GM23338 (cell line): ENCODE results near the gene PPP1R3E. TPM values are rescaled to one million over a fixed set of nuclear protein-coding genes. Genes with fewer than 3 reads are reported as not detected.

Experiments
- ATAC-seq: fragments of 200-7000 bp; cut with Tn5 transposase; 3 replicates; pipeline ENCODE4 v1.9.1; 2020
- DNase-seq: peaks from one replicate; pipeline ENCODE4 v3.0.0-alpha.2; 2015; ENCODE audit warnings: low spot score
- H2AFZ ChIP-seq: fragments of 200-600 bp; sonication (generic); 2 replicates; pipeline ENCODE4 v1.8.0; 2016; ENCODE audit warnings: antibody characterized with exemption, mild to moderate bottlenecking, moderate library complexity
- H3F3A ChIP-seq: fragments of 200-600 bp; sonication (generic); replicated peaks from 2 replicates; pipeline ENCODE4 v1.8.0; 2017; ENCODE audit warnings: antibody characterized with exemption, mixed run types, low read depth
- H3K27ac ChIP-seq: fragments of 200-600 bp; sonication (generic); 2 replicates; pipeline ENCODE4 v1.6.1; 2016; ENCODE audit warnings: low read depth
- H3K27me3 ChIP-seq: fragments of 200-600 bp; sonication (generic); 2 replicates; pipeline ENCODE4 v1.8.0; 2016; ENCODE audit warnings: mild to moderate bottlenecking, mixed run types, moderate library complexity; ENCODE audit not compliant: insufficient read depth
- H3K36me3 ChIP-seq: fragments of 200-600 bp; sonication (generic); 2 replicates; pipeline ENCODE4 v1.8.0; 2016; ENCODE audit warnings: mild to moderate bottlenecking; ENCODE audit not compliant: insufficient read depth
- H3K4me1 ChIP-seq: fragments of 200-600 bp; sonication (generic); 2 replicates; pipeline ENCODE4 v1.8.0; 2016; ENCODE audit warnings: mild to moderate bottlenecking, moderate library complexity; ENCODE audit not compliant: insufficient read depth
- H3K4me2 ChIP-seq: fragments of 200-600 bp; sonication (generic); 2 replicates; pipeline ENCODE4 v1.7.1; 2017; ENCODE audit warnings: mixed run types
- H3K4me3 ChIP-seq: fragments of 200-600 bp; sonication (generic); 2 replicates; pipeline ENCODE4 v1.6.1; 2016; ENCODE audit warnings: mixed run types
- H3K79me2 ChIP-seq: fragments of 200-600 bp; sonication (generic); replicated peaks from 2 replicates; pipeline ENCODE4 v1.8.0; 2017; ENCODE audit warnings: mild to moderate bottlenecking; ENCODE audit not compliant: insufficient read depth
- H3K9me2 ChIP-seq: fragments of 200-600 bp; sonication (generic); 2 replicates; pipeline ENCODE4 v1.8.0; 2017; ENCODE audit not compliant: insufficient read depth
- H4K20me1 ChIP-seq: fragments of 200-600 bp; sonication (generic); replicated peaks from 2 replicates; pipeline ENCODE4 v1.8.0; 2017; ENCODE audit warnings: mild to moderate bottlenecking; ENCODE audit not compliant: insufficient read depth
- H3K27ac Mint-ChIP-seq: 2 replicates; pipeline ENCODE4 v1.8.0; 2020; ENCODE audit warnings: inconsistent platforms, mild to moderate bottlenecking, moderate library complexity, mixed read lengths
- H3K27me3 Mint-ChIP-seq: 3 replicates; pipeline ENCODE4 v1.8.0; 2022; ENCODE audit warnings: low read depth, mild to moderate bottlenecking, moderate library complexity, mixed read lengths, inconsistent platforms; ENCODE audit not compliant: insufficient read depth, poor library complexity
- H3K36me3 Mint-ChIP-seq: 3 replicates; pipeline ENCODE4 v1.8.0; 2021; ENCODE audit warnings: low read depth, mild to moderate bottlenecking, inconsistent platforms, moderate library complexity, mixed read lengths
- H3K4me1 Mint-ChIP-seq: 3 replicates; pipeline ENCODE4 v1.8.0; 2020; ENCODE audit warnings: mild to moderate bottlenecking, inconsistent platforms, mixed read lengths
- H3K4me3 Mint-ChIP-seq: 3 replicates; pipeline ENCODE4 v1.8.0; 2021; ENCODE audit warnings: moderate library complexity, mild to moderate bottlenecking, inconsistent platforms, mixed read lengths
- H3K9me3 Mint-ChIP-seq: 3 replicates; pipeline ENCODE4 v1.8.0; 2020; ENCODE audit warnings: moderate library complexity, mild to moderate bottlenecking, inconsistent platforms, mixed read lengths
- CTCF ChIP-seq, 2 experiments: fragments of 200-600 bp in 1 of 2; sonication (generic) in 1 of 2; conservative IDR thresholded peaks; 2 replicates each; pipeline versions ENCODE4 v1.5.1 to v1.6.1; 2016 to 2017; ENCODE audit warnings: antibody characterized with exemption in 2 of 2, low read depth in 2 of 2, mild to moderate bottlenecking in 2 of 2, moderate library complexity in 1 of 2
- EZH2phosphoT487 ChIP-seq: fragments of 200-600 bp; sonication (generic); IDR thresholded peaks from one replicate; pipeline ENCODE4 v1.8.1; 2018; ENCODE audit warnings: antibody characterized with exemption; ENCODE audit not compliant: unreplicated experiment
- POLR2AphosphoS5 ChIP-seq: IDR thresholded peaks from 2 replicates; pipeline ENCODE4 v1.6.1; 2016; ENCODE audit warnings: antibody characterized with exemption, low read depth
- ZNF114 ChIP-seq: fragments of 250-450 bp; sonication (Bioruptor Pico); IDR thresholded peaks from 2 replicates; pipeline ENCODE4 v1.5.0; 2020; ENCODE audit warnings: mild to moderate bottlenecking, moderate library complexity
- ZNF462 ChIP-seq: fragments of 250-450 bp; sonication (Bioruptor Pico); IDR thresholded peaks from 2 replicates; pipeline ENCODE4 v1.5.0; 2020; ENCODE audit warnings: mild to moderate bottlenecking, moderate library complexity
- polyA plus RNA-seq: library from polyadenylated mRNA; unstranded; fragments of >200 nt; fragmentation: Nextera tagmentation; extraction: Ambion mirVana; gene quantifications from 2 replicates; pipeline ENCODE4 v1.2.1, GENCODE V29; 2016
- total RNA-seq: library from RNA; depleted of rRNA; stranded (reverse); fragments of >200 nt; shearing (Covaris generic); gene quantifications from 2 replicates; pipeline ENCODE4 v1.2.3, GENCODE V29; 2014
- TF ChIP-seq, protein P1 (sequence below): IDR thresholded peaks from one replicate; pipeline ENCODE4 v1.6.1; 2018; ENCODE audit warnings: antibody characterized with exemption; ENCODE audit not compliant: unreplicated experiment

The PPP1R3E gene
- total and polyA plus RNA-seq, 2 experiments from 2014 or later, result 2.3 to 2.5 TPM

DNA sequence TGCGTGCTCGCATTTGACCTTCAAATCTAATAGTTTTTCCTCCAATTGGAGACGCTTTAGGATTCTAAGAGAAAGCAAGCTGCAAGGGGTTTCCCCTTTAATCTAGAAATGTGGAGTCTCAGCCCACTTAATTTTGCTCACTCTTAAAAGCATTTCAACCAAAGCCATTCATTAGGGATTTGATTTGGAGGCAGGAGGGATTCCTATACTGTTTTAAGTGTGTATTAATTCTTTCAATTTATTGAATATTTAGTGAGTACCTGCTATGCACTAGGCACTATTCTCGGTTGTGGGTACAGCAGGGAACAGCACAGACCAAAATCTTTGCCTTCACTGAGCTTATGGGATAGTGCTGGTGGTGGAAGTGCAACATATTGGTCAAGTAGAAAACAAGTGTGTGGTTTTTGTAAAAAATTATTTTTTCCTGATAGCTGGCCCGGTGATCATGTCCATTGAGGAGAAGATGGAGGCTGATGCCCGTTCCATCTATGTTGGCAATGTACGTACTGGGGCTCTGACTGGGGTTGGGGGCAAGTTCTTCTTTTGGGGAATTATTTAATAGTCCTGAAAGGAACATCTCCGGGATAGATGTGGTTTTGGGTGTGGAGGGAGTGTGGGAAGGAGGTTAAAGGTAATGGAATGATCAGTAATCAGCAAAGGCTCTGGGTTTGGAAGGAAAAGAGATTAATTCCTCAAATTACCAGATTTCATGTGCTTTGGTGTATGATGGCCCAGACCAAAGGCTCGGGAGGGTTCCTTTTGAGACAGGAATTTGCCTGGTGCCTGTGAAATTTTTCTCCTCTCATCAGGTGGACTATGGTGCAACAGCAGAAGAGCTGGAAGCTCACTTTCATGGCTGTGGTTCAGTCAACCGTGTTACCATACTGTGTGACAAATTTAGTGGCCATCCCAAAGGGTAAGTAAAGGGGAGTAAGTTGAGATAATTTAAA is 20.2 kb upstream of the PPP1R3E start:
- Histone ChIP-seq H3F3A (peaks cover 43% of the 10 kb centered on the region), H3K4me3 (peak overlapping the region; percentile 99), H3K36me3 (peaks cover 28% of the 10 kb centered on the region), H2AFZ (no peak overlapping the region), H3K4me1 (peaks cover 10% of the 10 kb centered on the region), H3K4me2 (peak overlapping the region; percentile 99), H3K27me3 (no peaks in the 10 kb centered on the region), H3K79me2 (peaks cover 21% of the 10 kb centered on the region), H4K20me1 (peaks cover 9% of the 10 kb centered on the region; the same call in 1 of the 2 replicates), H3K9me2 (peaks cover 7% of the 10 kb centered on the region; the same call in 1 of the 2 replicates), H3K27ac (peak overlapping the region; percentile 93)
- no peak for TF ChIP-seq POLR2AphosphoS5
- TF ChIP-seq EZH2phosphoT487, result no peak
- no peak for TF ChIP-seq ZNF462 (CRISPR knock-in tag)
- TF ChIP-seq, protein P1, sequence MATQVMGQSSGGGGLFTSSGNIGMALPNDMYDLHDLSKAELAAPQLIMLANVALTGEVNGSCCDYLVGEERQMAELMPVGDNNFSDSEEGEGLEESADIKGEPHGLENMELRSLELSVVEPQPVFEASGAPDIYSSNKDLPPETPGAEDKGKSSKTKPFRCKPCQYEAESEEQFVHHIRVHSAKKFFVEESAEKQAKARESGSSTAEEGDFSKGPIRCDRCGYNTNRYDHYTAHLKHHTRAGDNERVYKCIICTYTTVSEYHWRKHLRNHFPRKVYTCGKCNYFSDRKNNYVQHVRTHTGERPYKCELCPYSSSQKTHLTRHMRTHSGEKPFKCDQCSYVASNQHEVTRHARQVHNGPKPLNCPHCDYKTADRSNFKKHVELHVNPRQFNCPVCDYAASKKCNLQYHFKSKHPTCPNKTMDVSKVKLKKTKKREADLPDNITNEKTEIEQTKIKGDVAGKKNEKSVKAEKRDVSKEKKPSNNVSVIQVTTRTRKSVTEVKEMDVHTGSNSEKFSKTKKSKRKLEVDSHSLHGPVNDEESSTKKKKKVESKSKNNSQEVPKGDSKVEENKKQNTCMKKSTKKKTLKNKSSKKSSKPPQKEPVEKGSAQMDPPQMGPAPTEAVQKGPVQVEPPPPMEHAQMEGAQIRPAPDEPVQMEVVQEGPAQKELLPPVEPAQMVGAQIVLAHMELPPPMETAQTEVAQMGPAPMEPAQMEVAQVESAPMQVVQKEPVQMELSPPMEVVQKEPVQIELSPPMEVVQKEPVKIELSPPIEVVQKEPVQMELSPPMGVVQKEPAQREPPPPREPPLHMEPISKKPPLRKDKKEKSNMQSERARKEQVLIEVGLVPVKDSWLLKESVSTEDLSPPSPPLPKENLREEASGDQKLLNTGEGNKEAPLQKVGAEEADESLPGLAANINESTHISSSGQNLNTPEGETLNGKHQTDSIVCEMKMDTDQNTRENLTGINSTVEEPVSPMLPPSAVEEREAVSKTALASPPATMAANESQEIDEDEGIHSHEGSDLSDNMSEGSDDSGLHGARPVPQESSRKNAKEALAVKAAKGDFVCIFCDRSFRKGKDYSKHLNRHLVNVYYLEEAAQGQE, result no peak
- TF ChIP-seq CTCF (conservative IDR thresholded peaks at IDR 0.05; ENCODE audit: low read depth in 2 of 2), result no peak
- no peak for TF ChIP-seq ZNF114 (CRISPR knock-in tag)
- peaks cover 45% of the 10 kb centered on the region for H3K36me3 Mint-ChIP-seq
- H3K4me1 Mint-ChIP-seq, result peaks cover 26% of the 10 kb centered on the region
- H3K27me3 Mint-ChIP-seq, result peaks cover 11% of the 10 kb centered on the region
- ATAC-seq (no peak), DNase-seq (no peak)
- H3K9me3 Mint-ChIP-seq, result no peaks in the 10 kb centered on the region
- H3K27ac Mint-ChIP-seq, result peak overlapping the region; percentile 98
- peak overlapping the region; percentile 98 for H3K4me3 Mint-ChIP-seq
